Measurements from ENCODE around the gene CARD10. TPM values are rescaled to one million over a fixed set of nuclear protein-coding genes. Genes with fewer than 3 reads are reported as not detected.
A peak's percentile ranks its signal among the peaks of the same experiment; 100 is the strongest.

The CARD10 gene
- total RNA-seq, 1 experiment from 2014 or later: 17.7 TPM

GRCh38 chr22:37454857-37455686, 64.1 kb downstream of the CARD10 start:
- no peak overlapping the region for H2BK120ac ChIP-seq (ENCODE audit: low read depth, low read length, poor library complexity, severe bottlenecking)
- no peak overlapping the region for H3K14ac ChIP-seq (ENCODE audit: insufficient read depth, low read length)
- H2AK5ac ChIP-seq (ENCODE audit: insufficient read length, low read length): no peak overlapping the region
- H4K20me1 ChIP-seq (ENCODE audit: control insufficient read depth, insufficient read depth, insufficient read length): no peaks in the 10 kb centered on the region
- H3K27me3 ChIP-seq (ENCODE audit: insufficient read depth, low read length): no peaks in the 10 kb centered on the region
- H4K5ac ChIP-seq (ENCODE audit: insufficient read length, low read depth, low read length): no peak overlapping the region
- H3T11ph ChIP-seq (ENCODE audit: low read length): no peak overlapping the region
- H2BK15ac ChIP-seq (ENCODE audit: low read depth, low read length): no peak overlapping the region
- no peak for TF ChIP-seq CTCF (conservative IDR thresholded peaks at IDR 0.05)
- H3K23ac ChIP-seq (ENCODE audit: insufficient read length, low read depth, low read length): no peak overlapping the region
- Mint-ChIP-seq H3K27me3 (ENCODE audit: low read depth) (peaks cover 16% of the 10 kb centered on the region), H3K27ac (peak overlapping the region in 1 of 3 experiments; percentile 21; a peak in 1 of 7 replicates), H3K4me3 (no peak overlapping the region), H3K36me3 (ENCODE audit: insufficient read depth in 1 of 3, low read depth in 3 of 3) (peaks cover 0 to 14% (median 0%) of the 10 kb centered on the region in 3 experiments; a peak in 4 of 7 replicates), H3K9me3 (peaks cover 2 to 16% of the 10 kb centered on the region in 2 experiments; a peak in 3 of 5 replicates), H3K4me1 (peaks cover 12 to 38% of the 10 kb centered on the region in 2 experiments)
- no peak overlapping the region for H3K4ac ChIP-seq (ENCODE audit: low read depth, low read length)
- H3K18ac ChIP-seq (ENCODE audit: insufficient read length, low read depth, low read length): no peak overlapping the region
- no peaks in the 10 kb centered on the region for H3K79me1 ChIP-seq (ENCODE audit: insufficient read depth, low read depth, low read length, poor library complexity, severe bottlenecking)
- no peak overlapping the region for H3K27ac ChIP-seq (ENCODE audit: insufficient read length, low read depth, low read length)
- no peak overlapping the region for H3K9ac ChIP-seq (ENCODE audit: extremely low read depth, insufficient read length, low read length)
- H4K8ac ChIP-seq (replicated peaks; ENCODE audit: insufficient read length, low read depth, low read length): no peak overlapping the region
- no peak overlapping the region for H2BK12ac ChIP-seq (ENCODE audit: insufficient read length, low read depth, low read length)
- no peaks in the 10 kb centered on the region for H3K23me2 ChIP-seq (ENCODE audit: insufficient read length, low read depth, low read length, poor library complexity, severe bottlenecking)
- H4K91ac ChIP-seq (ENCODE audit: insufficient read length, low read depth, low read length): no peak overlapping the region
- no peak overlapping the region for H2BK5ac ChIP-seq (ENCODE audit: insufficient read length, low read length)
- no peak overlapping the region for H3K4me2 ChIP-seq (ENCODE audit: insufficient read depth, insufficient read length, low read length)
- WGBS (ENCODE audit: extremely low coverage, insufficient read length, low lambda C conversion rate): no CpG with 5 or more reads among the region's 21 CpGs
- no peak overlapping the region for H3K56ac ChIP-seq (ENCODE audit: insufficient read length, low read depth, low read length)
- DNase-seq: no peak
- H3K9me3 ChIP-seq (ENCODE audit: control insufficient read depth, low read depth, low read length): no peaks in the 10 kb centered on the region
- no peak overlapping the region for H2BK20ac ChIP-seq (ENCODE audit: low read depth, low read length, poor library complexity, severe bottlenecking)
- no peaks in the 10 kb centered on the region for H3K4me1 ChIP-seq (ENCODE audit: insufficient read depth, low read length)
- no peak overlapping the region for H2AFZ ChIP-seq (ENCODE audit: low read length)
- H3K79me2 ChIP-seq (ENCODE audit: insufficient read depth, low read length): no peaks in the 10 kb centered on the region
